Suprapubic skin (tissue), 4 donors: ENCODE results near the gene ERCC4. TPM values are rescaled to one million over a fixed set of nuclear protein-coding genes. Genes with fewer than 3 reads are reported as not detected.

Experiments
- DNase-seq, 2 donors: peaks; one replicate each; pipeline ENCODE4 v3.0.0-alpha.2; 2019; ENCODE audit warnings: low spot score in 2 of 2
- H3K27ac ChIP-seq: fragments of 200-600 bp; sonication (generic); one replicate; pipeline ENCODE4 v1.5.1; 2019
- H3K27me3 ChIP-seq: fragments of 200-600 bp; sonication (generic); one replicate; pipeline ENCODE4 v1.5.1; 2019
- H3K36me3 ChIP-seq: fragments of 200-600 bp; sonication (generic); one replicate; pipeline ENCODE4 v1.5.1; 2019
- H3K4me1 ChIP-seq: fragments of 200-600 bp; sonication (generic); one replicate; pipeline ENCODE4 v1.5.1; 2019
- H3K4me3 ChIP-seq: fragments of 200-600 bp; sonication (generic); one replicate; pipeline ENCODE4 v1.5.1; 2019; ENCODE audit warnings: mild to moderate bottlenecking
- H3K9me3 ChIP-seq: fragments of 200-600 bp; sonication (generic); one replicate; pipeline ENCODE4 v1.5.1; 2019
- CTCF ChIP-seq, 2 donors: fragments of 200-600 bp in 1 of 2; fragments of 450-650 bp in 1 of 2; sonication (generic) in 1 of 2; IDR thresholded peaks; one replicate each; pipeline ENCODE4 v1.5.1; 2016 to 2019; ENCODE audit warnings: antibody characterized with exemption in 2 of 2, mild to moderate bottlenecking in 1 of 2, moderate library complexity in 1 of 2
- EP300 ChIP-seq: sonication (generic); formaldehyde crosslinking; IDR thresholded peaks from one replicate; pipeline ENCODE4 v1.6.1; 2017; ENCODE audit warnings: antibody characterized with exemption
- POLR2A ChIP-seq, 2 donors: fragments of 450-650 bp; IDR thresholded peaks; one replicate each; pipeline ENCODE4 v1.6.1; 2017; ENCODE audit warnings: antibody characterized with exemption in 2 of 2, mild to moderate bottlenecking in 2 of 2, moderate library complexity in 2 of 2
- POLR2AphosphoS5 ChIP-seq, 3 donors: sonication (generic); formaldehyde crosslinking; IDR thresholded peaks; one replicate each; pipeline ENCODE4 v1.6.1; 2017; ENCODE audit warnings: antibody characterized with exemption in 3 of 3
- WGBS: methylation state at CpG from one replicate; pipeline ENCODE4 v1.1.5; 2018; 5-methylcytosine and 5-hydroxymethylcytosine counted together
- total RNA-seq, 4 donors: library from RNA; depleted of rRNA; stranded (reverse); fragments of >200 nt; gene quantifications; one replicate each; pipeline ENCODE4 v1.1.0, GENCODE V29; 2016

Gene ERCC4
- total RNA-seq, 4 donors from 2014 or later: 4.3 to 6.0 (median 5.2) TPM

- Histone ChIP-seq H3K27me3 (no peaks in the 10 kb centered on the region), H3K36me3 (peaks cover 26% of the 10 kb centered on the region), H3K9me3 (no peaks in the 10 kb centered on the region), H3K4me3 (no peak overlapping the region), H3K27ac (no peak overlapping the region), H3K4me1 (no peaks in the 10 kb centered on the region)
- WGBS: 85% methylated on average over 2 of the region's 2 CpGs
- TF ChIP-seq POLR2A (IDR thresholded peaks at IDR 0.05) (no peak), CTCF (IDR thresholded peaks at IDR 0.05) (no peak), EP300 (no peak), POLR2AphosphoS5 (IDR thresholded peaks at IDR 0.05) (no peak)
- no peak for DNase-seq
These were observed 16.2 kb downstream of the ERCC4 start for GRCh38 chr16:13936155-13936554.

- Histone ChIP-seq H3K4me1 (no peaks in the 10 kb centered on the region), H3K27me3 (no peaks in the 10 kb centered on the region), H3K4me3 (no peak overlapping the region), H3K27ac (no peak overlapping the region), H3K36me3 (peaks cover 23% of the 10 kb centered on the region), H3K9me3 (no peaks in the 10 kb centered on the region)
- DNase-seq: no peak
- WGBS: 63% methylated on average over 3 of the region's 3 CpGs
- no peak for TF ChIP-seq CTCF (IDR thresholded peaks at IDR 0.05)
These were observed 16.7 kb downstream of the ERCC4 start for GRCh38 chr16:13936596-13937081.

GRCh38 chr16:13937411-13937810 lies 17.5 kb downstream of the ERCC4 start:
- Histone ChIP-seq H3K27ac (no peak overlapping the region), H3K4me3 (no peak overlapping the region), H3K36me3 (peaks cover 18% of the 10 kb centered on the region), H3K27me3 (no peaks in the 10 kb centered on the region), H3K9me3 (no peaks in the 10 kb centered on the region), H3K4me1 (no peaks in the 10 kb centered on the region)
- WGBS: 92% methylated on average over 5 of the region's 5 CpGs
- no peak for DNase-seq
- TF ChIP-seq POLR2A (IDR thresholded peaks at IDR 0.05) (no peak), EP300 (no peak), POLR2AphosphoS5 (IDR thresholded peaks at IDR 0.05) (no peak), CTCF (IDR thresholded peaks at IDR 0.05) (no peak)

- whole genome bisulfite sequencing: 90% methylated on average over 4 of the region's 4 CpGs
- no peaks in the 10 kb centered on the region for H3K27me3 ChIP-seq
- no peak overlapping the region for H3K27ac ChIP-seq
- TF ChIP-seq POLR2A (IDR thresholded peaks at IDR 0.05) (no peak), EP300 (no peak), POLR2AphosphoS5 (IDR thresholded peaks at IDR 0.05) (no peak), CTCF (IDR thresholded peaks at IDR 0.05) (no peak)
- H3K9me3 ChIP-seq: no peaks in the 10 kb centered on the region
- H3K4me3 ChIP-seq: no peak overlapping the region
- no peaks in the 10 kb centered on the region for H3K4me1 ChIP-seq
- peaks cover 16% of the 10 kb centered on the region for H3K36me3 ChIP-seq
- DNase-seq: no peak
These were observed 18.5 kb downstream of the ERCC4 start for GRCh38 chr16:13938480-13938879.

- Histone ChIP-seq H3K4me1 (no peaks in the 10 kb centered on the region), H3K9me3 (no peaks in the 10 kb centered on the region), H3K27me3 (no peaks in the 10 kb centered on the region), H3K36me3 (peaks cover 18% of the 10 kb centered on the region), H3K4me3 (no peak overlapping the region), H3K27ac (no peak overlapping the region)
- 94% methylated on average over 5 of the region's 5 CpGs for WGBS
- no peak for TF ChIP-seq POLR2A (IDR thresholded peaks at IDR 0.05)
- no peak for TF ChIP-seq POLR2AphosphoS5 (IDR thresholded peaks at IDR 0.05)
- TF ChIP-seq CTCF (IDR thresholded peaks at IDR 0.05): no peak
- TF ChIP-seq EP300: no peak
- DNase-seq: no peak
These were observed 19.9 kb downstream of the ERCC4 start for GRCh38 chr16:13939821-13940220.
